Esophagus muscularis mucosa (tissue), 4 donors: ENCODE data around the gene EVX2. TPM values are rescaled to one million over a fixed set of nuclear protein-coding genes. Genes with fewer than 3 reads are reported as not detected.

Experiments used
- DNase-seq: peaks from one replicate; pipeline ENCODE4 v3.0.0-alpha.2; 2017; ENCODE audit errors: extremely low spot score
- H3K27ac ChIP-seq, 4 donors: fragments of 200-600 bp; sonication (generic); replicated peaks in 1 of 4; 1 replicate in 3 of 4; 2 replicates in 1 of 4; pipeline ENCODE4 v1.5.1; 2016 to 2019; ENCODE audit warnings: mild to moderate bottlenecking in 1 of 4
- H3K27me3 ChIP-seq, 4 donors: fragments of 200-600 bp; sonication (generic); one replicate each; pipeline versions ENCODE4 v1.5.1 to v1.6.0; 2016 to 2019
- H3K36me3 ChIP-seq, 4 donors: fragments of 200-600 bp; sonication (generic); one replicate each; pipeline ENCODE4 v1.5.1; 2016 to 2019
- H3K4me1 ChIP-seq, 4 donors: fragments of 200-600 bp; sonication (generic); one replicate each; pipeline ENCODE4 v1.5.1; 2016 to 2019
- H3K4me3 ChIP-seq, 4 donors: fragments of 200-600 bp; sonication (generic); 1 replicate in 2 of 4; 2 replicates in 2 of 4; pipeline ENCODE4 v1.5.1; 2016 to 2019; ENCODE audit warnings: mild to moderate bottlenecking in 4 of 4, moderate library complexity in 1 of 4
- H3K9me3 ChIP-seq, 4 donors: fragments of 200-600 bp; sonication (generic); 1 replicate in 3 of 4; 2 replicates in 1 of 4; pipeline ENCODE4 v1.5.1; 2016 to 2019
- EP300 ChIP-seq: sonication (generic); formaldehyde crosslinking; IDR thresholded peaks from one replicate; pipeline ENCODE4 v1.6.1; 2017; ENCODE audit warnings: antibody characterized with exemption
- POLR2A ChIP-seq: fragments of 450-650 bp; IDR thresholded peaks from one replicate; pipeline ENCODE4 v1.6.1; 2017; ENCODE audit warnings: antibody characterized with exemption, moderate library complexity, mild to moderate bottlenecking, low read depth
- POLR2AphosphoS5 ChIP-seq, 2 donors: sonication (generic); formaldehyde crosslinking; IDR thresholded peaks; one replicate each; pipeline ENCODE4 v1.6.1; 2017; ENCODE audit warnings: antibody characterized with exemption in 2 of 2
- WGBS: methylation state at CpG from one replicate; pipeline ENCODE4 v1.1.5; 2018; 5-methylcytosine and 5-hydroxymethylcytosine counted together
- intact Hi-C: fragments of 100-400 bp; cut with DNase I; formaldehyde crosslinking; loops from one replicate; pipeline ENCODE4 v1.15.1; 2023
- total RNA-seq, 4 donors: library from RNA; depleted of rRNA; stranded (reverse); fragments of >200 nt; gene quantifications; one replicate each; pipeline versions ENCODE4 v1.1.0 to v1.2.1, GENCODE V29; 2016
- TF ChIP-seq, protein P1 (sequence below), 3 experiments: fragments of 200-600 bp in 2 of 3; fragments of 450-650 bp in 1 of 3; sonication (generic) in 2 of 3; IDR thresholded peaks; one replicate each; pipeline ENCODE4 v1.5.1; 2017 to 2019; ENCODE audit warnings: antibody characterized with exemption in 3 of 3, mild to moderate bottlenecking in 2 of 3, moderate library complexity in 1 of 3

The EVX2 gene
- total RNA-seq, 4 donors from 2014 or later: 0.11 TPM; not detected in 3

DNA sequence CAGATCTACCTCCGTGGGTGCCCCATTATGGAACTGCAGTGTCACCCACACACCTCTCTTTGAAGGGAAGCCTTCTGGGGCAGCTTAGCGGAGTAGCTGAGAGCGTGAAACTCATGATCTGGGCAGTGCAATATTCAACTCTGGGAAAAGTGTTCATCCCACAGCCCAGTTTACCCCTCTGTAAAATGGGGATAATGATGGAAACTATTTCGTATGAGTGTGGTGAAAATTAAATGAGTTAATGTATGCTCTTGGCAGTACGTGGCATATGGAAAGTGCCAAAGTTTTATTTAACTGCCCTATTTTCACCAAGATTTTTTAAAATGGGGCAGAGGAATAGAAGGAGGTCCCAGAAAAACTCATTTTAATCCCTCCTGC is 11.5 kb downstream of the EVX2 start:
- DNase-seq: no peak
- H3K27ac ChIP-seq: no peak overlapping the region
- peaks cover 0 to 100% (median 93%) of the 10 kb centered on the region in 4 donors for H3K27me3 ChIP-seq
- no peaks in the 10 kb centered on the region for H3K36me3 ChIP-seq
- H3K4me1 ChIP-seq: peaks cover 14 to 35% (median 26%) of the 10 kb centered on the region in 4 donors
- TF ChIP-seq EP300 (no peak), POLR2A (no peak), POLR2AphosphoS5 (IDR thresholded peaks at IDR 0.05) (no peak)
- no peak overlapping the region for H3K4me3 ChIP-seq
- intact Hi-C loops: no loop called here
- WGBS: 34% methylated on average over 5 of the region's 5 CpGs
- H3K9me3 ChIP-seq: no peaks in the 10 kb centered on the region

GRCh38 chr2:176071330-176072291 is 12.2 kb downstream of the EVX2 start:
- H3K4me3 ChIP-seq: no peak overlapping the region
- H3K4me1 ChIP-seq: peaks cover 21 to 42% (median 32%) of the 10 kb centered on the region in 4 donors
- H3K27ac ChIP-seq: no peak overlapping the region
- WGBS: 15% methylated on average over 31 of the region's 58 CpGs
- no peak for TF ChIP-seq POLR2A
- no peak for TF ChIP-seq POLR2AphosphoS5 (IDR thresholded peaks at IDR 0.05)
- TF ChIP-seq EP300: no peak
- TF ChIP-seq, protein P1, sequence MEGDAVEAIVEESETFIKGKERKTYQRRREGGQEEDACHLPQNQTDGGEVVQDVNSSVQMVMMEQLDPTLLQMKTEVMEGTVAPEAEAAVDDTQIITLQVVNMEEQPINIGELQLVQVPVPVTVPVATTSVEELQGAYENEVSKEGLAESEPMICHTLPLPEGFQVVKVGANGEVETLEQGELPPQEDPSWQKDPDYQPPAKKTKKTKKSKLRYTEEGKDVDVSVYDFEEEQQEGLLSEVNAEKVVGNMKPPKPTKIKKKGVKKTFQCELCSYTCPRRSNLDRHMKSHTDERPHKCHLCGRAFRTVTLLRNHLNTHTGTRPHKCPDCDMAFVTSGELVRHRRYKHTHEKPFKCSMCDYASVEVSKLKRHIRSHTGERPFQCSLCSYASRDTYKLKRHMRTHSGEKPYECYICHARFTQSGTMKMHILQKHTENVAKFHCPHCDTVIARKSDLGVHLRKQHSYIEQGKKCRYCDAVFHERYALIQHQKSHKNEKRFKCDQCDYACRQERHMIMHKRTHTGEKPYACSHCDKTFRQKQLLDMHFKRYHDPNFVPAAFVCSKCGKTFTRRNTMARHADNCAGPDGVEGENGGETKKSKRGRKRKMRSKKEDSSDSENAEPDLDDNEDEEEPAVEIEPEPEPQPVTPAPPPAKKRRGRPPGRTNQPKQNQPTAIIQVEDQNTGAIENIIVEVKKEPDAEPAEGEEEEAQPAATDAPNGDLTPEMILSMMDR (IDR thresholded peaks at IDR 0.05): no peak
- H3K36me3 ChIP-seq: no peaks in the 10 kb centered on the region
- H3K27me3 ChIP-seq: peaks cover 0 to 100% (median 94%) of the 10 kb centered on the region in 4 donors
- no peaks in the 10 kb centered on the region for H3K9me3 ChIP-seq
- intact Hi-C loops: no loop called here
- no peak for DNase-seq

DNA sequence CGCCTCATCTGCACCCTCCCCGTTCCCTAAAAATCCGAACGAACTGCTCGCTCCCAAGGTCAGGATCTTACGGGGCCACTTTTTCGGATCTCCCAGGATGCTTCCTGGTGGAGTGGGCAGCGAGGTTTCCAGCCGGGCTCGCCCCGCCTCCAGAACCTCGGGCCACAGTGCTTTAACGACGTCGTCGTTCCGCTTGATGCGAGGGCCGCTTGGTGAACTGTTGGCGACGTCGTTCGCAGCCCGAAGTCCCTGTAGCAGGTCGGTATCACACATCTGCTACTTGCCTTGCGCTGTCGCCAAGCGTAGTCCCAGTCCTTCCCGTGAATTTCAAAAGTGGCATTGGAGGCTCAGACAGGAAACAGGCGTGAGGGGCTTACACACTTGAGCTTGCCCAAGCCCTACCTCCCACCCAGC is 15.3 kb downstream of the EVX2 start:
- peaks cover 21 to 41% (median 32%) of the 10 kb centered on the region in 4 donors for H3K4me1 ChIP-seq
- 22% methylated on average over 14 of the region's 30 CpGs for WGBS
- intact Hi-C loops: no loop called here
- no peaks in the 10 kb centered on the region for H3K36me3 ChIP-seq
- no peak overlapping the region for H3K27ac ChIP-seq
- H3K9me3 ChIP-seq: no peaks in the 10 kb centered on the region
- no peak for TF ChIP-seq POLR2AphosphoS5 (IDR thresholded peaks at IDR 0.05)
- TF ChIP-seq EP300: no peak
- no peak for TF ChIP-seq POLR2A
- TF ChIP-seq, protein P1 (IDR thresholded peaks at IDR 0.05): no peak
- H3K27me3 ChIP-seq: peaks cover 0 to 98% (median 71%) of the 10 kb centered on the region in 4 donors
- H3K4me3 ChIP-seq: peak overlapping the region in 1 of 4 donors; percentile 41
- no peak for DNase-seq

GRCh38 chr2:176067589-176068418 is 16.0 kb downstream of the EVX2 start:
- TF ChIP-seq POLR2A (no peak), POLR2AphosphoS5 (IDR thresholded peaks at IDR 0.05) (no peak), EP300 (no peak)
- TF ChIP-seq, protein P1 (IDR thresholded peaks at IDR 0.05): no peak
- 10% methylated on average over 17 of the region's 38 CpGs for WGBS
- intact Hi-C loops: no loop called here

More at GRCh38 chr2:176067589-176068418, 16.0 kb downstream of the EVX2 start:
- H3K27ac ChIP-seq: no peak overlapping the region
- peaks cover 0 to 96% (median 66%) of the 10 kb centered on the region in 4 donors for H3K27me3 ChIP-seq
- H3K36me3 ChIP-seq: no peaks in the 10 kb centered on the region
- H3K4me3 ChIP-seq: peak overlapping the region; percentile 26 to 46 (median 38)
- no peak for DNase-seq
- no peaks in the 10 kb centered on the region for H3K9me3 ChIP-seq
- H3K4me1 ChIP-seq: peaks cover 21 to 35% (median 30%) of the 10 kb centered on the region in 4 donors
